Activated CD4-positive, alpha-beta T cell treated with anti-CD3 and anti-CD28 coated beads, Interleukin-2, amount 50 U/mL, for 4 hours (primary cell): ENCODE results near the gene LKAAEAR1.

Experiments used
- DNase-seq, 2 experiments: peaks; one replicate each; pipeline ENCODE4 v3.0.0-alpha.2; 2020

LKAAEAR1 gene

DNA sequence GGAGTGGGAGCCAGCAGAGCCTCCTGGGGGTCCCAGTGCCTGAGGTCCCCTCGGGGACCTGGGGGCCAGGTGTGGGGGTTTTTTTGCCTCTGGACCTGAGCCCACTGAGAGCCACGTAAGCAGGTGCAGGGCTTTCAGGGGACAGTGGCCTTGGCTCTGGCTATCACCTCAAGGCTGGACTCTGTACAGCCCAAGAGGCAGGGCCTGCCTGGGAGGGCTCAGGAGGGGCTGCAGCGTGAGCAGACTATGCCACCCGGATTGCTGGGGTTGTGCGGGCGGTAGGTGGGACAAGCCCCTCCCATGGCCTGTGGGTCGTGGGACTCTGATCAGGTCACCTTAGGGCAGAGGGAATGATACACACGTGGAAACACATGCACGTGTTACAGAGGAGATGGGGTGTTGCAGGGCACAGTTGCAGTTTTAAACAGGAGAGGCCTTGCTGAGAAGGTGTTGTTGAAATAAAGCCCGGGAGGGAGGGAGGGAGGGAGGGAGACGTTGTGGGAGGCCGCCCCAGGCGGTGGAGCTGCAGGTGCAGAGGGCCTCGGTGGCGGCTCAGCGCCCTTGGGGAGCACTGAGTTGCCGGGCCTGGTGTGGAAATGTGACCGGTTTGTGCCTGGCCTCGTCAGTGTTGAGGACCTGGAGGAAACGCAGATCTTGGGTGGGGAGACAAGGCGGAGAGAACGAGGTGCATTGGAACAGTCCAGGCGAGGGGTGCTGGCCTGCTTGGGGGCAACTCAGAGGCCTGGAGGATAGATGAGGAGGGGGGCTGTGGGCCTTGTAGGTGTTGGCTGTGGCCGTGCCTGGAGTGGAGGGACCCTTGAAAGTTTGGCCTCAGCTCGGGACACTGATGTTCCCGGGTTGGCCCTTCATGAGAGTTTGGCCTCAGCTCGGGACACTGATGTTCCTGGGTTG lies 18.9 kb downstream of the LKAAEAR1 start:
- no peak for DNase-seq

DNA sequence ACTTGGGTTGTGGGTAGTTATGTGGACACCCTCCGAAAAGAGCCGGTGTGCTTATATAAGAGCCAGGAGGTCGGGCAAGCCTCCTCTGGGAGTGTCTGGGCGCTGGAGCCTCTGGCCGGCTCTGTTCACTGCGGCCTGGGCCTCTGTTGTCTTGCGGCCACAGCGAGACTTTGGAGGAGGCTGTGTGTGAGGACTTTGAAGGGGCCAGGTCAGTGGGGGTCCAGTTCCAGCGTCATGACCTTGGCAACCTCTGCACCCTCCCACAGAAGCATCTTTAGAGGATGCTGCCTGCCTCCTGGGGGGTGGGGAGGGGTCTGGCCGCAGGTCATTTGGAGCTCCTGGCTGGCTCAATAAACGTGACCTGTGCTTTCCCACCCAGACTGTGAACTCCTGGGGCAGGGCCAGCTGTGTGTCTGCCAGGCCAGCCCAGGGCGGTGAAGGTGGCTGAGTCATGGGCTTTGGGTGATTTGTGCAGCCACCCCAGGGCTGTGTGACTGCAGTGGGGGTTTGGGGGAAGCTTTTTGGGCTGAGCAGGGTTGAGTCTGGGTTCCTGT lies 20.0 kb downstream of the LKAAEAR1 start:
- DNase-seq, result no peak

DNA sequence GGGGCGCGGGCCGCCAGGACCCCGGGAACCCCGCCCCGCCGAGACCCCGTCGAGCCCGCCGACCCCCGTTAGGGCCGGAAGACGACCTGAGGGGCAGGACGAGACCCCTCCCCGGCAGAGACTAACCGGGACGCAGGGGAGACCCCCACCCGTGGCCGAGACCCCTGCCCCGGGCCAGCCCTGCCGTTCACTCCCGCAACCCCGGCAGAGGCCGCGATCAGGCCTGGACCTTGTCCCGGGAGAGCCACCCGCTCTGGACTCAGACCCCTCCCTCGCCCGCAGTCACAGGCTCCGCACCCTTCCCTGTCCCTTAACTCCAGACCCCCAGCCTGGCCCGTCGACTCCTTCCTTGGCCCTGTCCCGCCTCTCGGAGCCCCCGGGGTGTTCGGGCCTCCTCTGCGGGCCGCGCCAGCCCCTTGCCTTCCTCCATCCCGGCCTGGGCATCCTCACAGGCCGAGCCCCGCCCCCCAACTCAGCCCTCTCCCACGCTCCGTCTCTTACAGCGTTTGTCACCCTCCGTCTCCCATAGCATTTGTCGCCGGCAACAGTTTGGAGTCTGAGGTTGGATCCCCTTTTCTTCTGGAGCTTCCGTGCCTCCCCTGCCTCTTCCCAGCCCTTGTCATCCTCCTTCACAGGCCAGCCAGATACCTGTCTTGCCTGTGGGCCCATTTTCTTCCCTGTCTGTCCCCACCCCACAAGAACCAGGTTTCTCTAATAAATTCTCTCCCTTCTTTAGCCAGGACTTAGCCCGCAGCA lies 20.6 kb downstream of the LKAAEAR1 start:
- peak in 1 of 2 experiments; percentile 34 for DNase-seq

DNA sequence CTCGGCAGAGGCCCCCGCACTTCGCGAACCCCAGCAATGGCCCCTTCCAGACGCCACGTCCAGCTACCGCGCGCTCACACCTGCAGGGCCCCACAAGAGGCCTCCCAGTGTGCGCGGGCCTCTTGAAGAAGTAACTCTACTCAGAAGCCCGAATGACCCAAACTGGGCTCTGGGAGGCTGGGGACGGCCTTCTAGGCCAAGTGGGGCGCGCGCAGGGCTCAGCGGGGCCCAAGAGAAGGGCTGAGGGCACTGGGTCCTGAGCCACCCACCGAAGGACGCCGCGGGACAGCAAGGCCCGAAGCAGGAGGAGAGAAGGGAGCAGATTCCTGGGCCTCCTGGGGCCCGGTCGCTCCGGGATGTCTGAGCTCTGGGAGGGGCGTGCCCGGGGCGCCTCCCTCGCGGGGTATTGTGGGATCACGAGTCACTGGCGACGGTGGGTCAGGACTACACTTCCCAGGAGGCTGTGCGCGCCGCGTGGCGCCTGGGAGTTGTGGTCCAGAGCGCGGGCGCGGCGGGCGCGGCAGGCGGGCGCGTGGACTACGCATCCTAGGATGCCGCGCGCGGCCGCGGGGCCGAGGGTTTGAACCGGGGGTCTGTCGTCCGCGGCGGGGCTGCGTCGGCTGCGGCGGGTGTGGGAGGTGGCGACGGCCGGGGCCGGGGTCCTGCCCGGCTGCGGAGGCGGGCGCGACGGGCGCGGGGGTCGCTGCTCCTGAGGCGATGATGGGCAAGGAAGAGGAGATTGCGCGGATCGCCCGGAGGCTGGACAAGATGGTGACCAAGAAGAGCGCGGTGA lies 21.4 kb downstream of the LKAAEAR1 start, which contains the start of gene TCEA2:
TSS of gene TCEA2 (plus strand) at position 603 of the 793 bp plus-strand sequence. CDS start at position 718, 115 bp downstream.
- DNase-seq, result peak; percentile 94 to 95

DNA sequence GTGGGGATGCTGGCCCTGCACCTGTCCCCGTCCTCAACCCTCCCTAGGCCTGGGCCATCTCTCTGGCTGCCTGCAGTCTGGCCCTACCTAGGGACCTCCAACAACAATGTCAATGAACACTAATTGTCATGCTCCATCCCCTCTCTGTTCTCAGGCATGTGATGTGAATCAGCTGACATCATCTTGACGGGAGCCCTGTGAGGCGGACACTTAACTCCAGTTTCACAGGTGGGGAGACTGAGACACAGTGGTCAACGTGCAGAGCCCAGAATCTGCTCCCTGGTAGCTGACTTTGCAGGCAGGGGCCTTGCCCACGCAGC lies 22.0 kb downstream of the LKAAEAR1 start:
- no peak for DNase-seq

DNA sequence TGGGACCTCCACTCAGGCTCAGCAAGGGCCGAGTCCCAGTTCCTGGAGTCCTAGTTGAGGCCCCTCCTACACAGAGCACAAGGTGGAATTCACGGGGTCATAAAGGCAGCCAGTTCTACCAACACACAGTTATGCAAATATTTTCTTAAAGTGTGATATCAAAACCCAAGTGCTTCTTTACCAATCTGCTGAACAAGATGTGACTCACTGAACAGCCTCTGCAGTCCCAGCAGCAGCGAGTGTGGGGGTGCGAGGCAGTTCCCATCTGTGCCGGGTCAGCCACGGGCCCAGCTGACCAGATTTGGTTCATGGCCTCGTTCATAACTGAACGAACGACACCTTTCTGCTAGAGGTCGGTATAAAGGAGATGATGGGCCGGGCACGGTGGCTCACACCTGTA lies 25.7 kb downstream of the LKAAEAR1 start:
- no peak for DNase-seq

DNA sequence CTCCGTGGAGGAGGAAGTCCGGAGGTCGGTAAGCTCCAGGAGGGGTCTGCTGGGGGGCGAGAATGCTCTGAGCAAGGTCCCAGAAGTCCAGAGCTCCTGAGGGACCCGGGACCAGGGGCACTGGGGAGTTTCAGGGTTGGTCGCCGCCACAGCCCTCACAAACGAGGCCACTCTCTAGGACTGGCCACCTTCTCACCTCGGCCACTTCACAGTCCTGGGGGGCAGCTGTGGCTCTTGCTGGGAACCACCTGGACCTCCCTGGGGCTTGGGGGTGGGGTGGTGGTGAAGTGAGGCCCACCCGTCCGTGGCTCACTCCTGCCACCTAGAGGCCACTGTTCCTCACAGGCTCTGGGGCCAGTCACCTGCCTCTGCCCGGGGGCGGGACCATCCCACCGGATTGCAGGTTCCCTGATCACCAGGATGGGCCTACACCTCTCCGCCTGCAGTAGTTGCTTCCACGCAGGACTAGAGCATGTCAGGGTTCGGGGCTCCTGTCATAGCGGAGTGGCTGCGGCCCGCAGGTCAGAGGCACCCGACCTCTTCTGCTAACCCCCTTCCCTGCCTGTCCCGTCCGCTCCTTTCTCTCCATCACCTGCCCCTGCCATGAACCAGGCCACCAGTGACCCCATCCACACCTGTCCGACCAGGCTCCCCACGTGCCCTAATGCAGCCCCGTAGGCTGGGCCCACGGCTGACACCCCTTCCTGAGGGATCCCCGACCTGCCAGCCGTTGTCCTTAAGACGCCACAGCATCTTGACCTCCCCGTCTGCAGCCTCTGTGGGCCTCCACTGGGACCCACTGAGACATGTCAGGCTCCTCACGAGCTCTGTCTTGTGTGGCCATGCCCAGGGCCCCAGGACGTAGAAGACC lies 26.3 kb downstream of the LKAAEAR1 start:
- peak; percentile 81 to 83 for DNase-seq

DNA sequence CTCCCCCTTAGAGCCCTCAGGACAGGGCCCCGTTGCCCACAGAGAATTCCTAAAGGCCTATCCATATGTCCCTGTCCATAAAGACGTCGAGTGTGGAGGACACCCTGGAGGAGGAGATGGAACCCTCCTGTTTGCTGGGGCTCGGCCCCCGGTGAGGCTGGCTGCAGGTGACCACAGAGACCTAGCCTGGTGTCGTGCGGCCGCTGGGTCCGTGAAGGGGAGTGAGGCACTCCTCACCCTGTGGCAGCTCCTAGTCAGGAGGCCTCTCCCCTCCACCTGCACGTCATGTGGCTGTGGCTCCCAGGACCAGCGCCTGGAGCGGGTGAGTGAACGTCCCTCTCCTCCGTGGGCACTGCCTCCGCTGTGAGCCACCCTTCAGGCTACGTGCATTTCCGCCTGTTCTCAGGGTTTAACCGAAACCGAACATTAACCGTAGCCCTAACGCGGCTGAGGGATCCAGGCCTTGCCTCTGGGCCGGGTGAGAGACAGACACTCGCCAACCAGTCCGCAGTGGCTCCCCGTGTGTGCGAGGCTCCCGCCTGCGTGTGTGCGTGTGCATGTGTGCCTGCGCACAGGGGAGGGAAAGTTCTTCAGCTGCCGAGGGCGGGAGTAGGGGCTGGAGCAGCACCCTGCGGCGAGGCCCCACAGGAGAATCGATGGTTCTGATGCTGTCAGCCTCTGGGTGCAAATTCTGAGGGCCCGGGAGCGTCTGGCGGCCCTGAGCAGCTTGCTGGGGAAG lies 27.1 kb downstream of the LKAAEAR1 start:
- DNase-seq, result no peak

DNA sequence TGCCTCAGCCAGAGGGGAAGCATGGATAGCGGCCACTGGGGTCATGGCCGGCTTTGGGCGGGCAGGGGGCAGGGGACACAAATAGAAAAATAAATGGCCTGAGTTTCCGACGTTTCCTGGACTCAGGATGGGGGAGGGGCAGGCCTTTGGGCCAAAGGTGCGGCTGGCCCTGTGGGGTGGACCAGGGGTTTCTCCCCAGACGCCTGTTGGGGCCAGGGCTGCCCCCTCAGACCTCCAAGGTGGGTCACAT lies 27.6 kb downstream of the LKAAEAR1 start:
- no peak for DNase-seq

DNA sequence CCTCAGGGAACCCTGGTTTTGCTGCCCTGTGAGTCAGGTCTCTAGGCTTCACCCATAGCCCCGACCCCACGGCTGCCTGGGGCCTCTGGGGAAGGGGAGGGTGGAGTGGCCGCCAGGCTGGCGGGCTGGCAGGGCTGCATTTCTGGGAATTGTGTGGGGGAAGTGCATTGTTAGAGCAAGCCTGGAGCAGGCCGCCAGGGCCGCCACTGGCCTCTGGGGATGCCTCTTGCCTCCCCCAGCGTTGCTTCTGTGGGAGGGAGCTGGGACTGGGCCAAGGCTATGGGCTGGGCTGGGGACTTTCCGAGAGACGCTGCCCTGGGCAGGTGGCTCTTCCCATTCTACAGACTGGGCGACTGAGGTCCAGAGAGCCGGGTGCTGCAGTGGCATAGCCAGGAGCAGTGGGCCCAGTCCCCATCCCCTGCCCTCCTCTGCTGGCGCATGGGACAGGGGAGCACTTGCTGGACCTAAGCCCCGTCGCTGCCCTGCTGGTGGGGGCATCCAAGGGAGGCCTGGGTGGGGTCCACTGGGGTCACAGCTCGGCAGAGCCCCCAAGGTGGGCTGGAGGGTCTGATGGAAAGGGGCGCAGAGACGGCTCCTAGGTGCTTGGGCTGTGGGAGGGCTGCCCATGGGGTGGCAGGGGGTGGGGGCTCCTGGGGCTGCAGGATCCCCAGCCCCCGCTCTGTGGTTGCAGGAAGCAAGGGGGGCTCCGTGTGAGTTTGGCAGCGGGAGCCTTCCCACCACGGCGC lies 28.1 kb downstream of the LKAAEAR1 start:
- no peak for DNase-seq

DNA sequence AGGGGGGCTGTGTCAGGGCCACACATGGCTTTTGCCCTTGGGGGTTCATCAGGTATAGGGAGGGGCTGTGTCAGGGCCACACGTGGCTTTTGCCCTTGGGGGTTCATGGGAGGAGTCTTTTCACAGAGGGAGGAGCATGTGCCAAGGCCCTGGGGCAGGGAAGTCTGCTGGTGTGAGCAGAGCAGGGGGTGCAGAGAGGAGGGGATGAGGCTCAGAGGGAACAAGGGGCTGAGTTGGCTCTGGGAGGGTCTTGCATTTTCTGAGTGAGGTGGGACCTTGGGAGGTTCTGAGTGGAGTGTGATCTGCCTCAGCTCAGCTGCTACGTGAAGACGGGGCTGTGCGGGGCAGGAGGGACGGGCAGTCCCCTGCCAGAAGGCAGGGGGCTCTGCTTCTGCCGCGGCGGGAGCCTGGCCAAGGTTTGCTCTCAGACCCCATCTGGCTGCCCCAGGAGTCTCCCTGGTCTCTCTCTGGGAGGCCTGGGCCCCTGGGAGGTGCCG lies 28.8 kb downstream of the LKAAEAR1 start:
- DNase-seq, result no peak

DNA sequence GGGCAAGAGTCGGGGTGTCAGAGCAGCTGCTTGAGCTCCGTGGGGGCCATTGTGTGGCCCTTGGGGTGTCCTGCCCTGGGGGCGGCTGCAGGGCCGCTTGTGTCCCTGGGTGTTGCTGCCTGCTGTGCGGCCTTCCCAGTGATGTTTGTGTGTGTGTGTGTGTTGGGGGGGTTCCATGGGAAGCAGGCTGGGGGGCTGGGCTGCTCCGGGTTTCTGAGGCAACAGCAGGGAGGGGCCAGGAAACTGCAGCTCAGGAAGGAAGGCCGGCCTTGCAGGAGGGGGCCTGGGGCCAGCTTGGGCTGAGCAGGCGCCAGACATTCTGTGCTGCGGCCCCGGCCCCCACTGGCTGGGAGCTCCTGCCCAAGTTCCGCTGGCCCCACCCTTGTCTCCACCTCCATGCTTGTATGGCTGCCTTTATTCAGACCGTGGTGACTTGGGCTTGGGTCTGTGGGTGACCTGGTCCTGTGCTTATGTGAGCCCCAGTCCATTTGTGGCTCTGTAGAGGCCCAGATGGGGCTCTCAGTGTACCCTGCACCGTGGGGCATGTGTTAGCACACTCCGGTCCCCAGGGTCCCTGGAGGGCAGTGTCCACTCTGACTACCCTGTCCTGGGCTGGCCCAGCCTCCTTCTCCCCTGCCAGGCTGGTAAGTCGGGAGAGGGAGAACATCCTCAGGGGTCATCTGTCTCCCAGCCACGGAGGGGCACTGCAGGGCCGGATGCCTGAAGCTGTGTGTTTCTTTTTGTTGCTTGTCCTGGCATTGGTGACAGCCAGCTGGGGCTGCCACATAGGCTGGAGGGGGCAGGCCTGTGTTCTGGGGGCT lies 30.1 kb downstream of the LKAAEAR1 start:
- no peak for DNase-seq

DNA sequence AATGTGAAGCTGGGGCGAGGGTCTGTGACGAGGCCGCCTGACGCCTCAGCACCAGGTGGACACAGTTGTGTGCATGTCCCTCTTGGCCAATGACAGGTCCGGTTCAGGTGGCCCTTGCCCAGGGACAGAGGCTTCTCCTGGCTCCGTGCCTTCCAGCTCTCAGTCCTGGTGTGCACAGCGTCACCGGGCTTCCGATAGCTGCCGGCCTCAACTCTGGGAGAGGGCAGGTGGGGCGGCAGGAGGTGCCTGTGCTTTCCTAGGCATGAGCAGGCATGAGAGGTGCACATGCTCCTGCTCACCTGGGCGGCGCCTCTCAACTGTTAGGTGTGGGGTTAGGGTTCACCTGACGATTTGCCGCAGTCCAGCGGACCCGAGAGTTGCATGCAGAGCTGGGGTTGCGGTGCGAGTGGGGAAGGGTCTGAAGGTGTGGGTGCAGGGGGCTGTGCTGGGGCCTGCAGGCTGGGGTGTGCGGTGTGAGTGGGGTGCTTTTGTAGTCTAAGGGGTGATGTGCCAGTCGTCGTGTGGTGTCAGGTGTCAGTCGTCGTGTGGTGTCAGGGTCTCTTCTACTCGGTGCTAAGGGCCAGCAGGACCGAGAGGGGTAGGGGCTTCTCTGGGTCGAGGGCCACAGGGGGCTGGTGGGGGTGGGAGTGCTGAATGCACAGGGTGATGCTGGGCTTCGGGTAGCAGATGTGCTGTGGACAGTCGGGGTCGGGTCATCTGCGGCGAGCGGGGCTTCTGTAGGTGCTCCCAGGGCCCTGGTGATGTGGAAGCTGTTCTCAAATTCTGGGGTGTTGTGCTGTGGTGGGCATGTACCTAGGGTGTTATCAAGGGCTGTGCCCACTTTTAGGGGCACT lies 31.0 kb downstream of the LKAAEAR1 start:
- DNase-seq, result no peak

DNA sequence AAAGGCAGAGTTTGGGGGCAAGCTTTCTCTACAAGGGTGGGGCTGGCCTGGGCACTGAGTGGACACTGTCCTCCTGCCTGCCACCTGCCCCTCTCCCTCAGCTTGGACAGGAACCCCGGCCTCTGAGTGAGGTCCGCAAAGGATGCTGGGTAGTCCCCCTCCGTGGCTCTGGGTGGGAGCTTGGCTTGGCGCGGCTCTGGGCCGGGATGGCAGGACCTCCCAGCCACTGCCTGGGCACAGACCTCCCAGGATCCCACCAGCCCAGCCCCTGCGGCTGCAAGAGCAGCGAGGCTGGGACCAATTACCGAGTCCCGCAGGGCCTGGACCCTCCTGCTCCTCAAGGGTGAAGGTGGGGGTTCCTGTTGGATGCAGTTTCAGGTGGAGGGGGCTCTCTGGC lies 31.9 kb downstream of the LKAAEAR1 start:
- no peak for DNase-seq

DNA sequence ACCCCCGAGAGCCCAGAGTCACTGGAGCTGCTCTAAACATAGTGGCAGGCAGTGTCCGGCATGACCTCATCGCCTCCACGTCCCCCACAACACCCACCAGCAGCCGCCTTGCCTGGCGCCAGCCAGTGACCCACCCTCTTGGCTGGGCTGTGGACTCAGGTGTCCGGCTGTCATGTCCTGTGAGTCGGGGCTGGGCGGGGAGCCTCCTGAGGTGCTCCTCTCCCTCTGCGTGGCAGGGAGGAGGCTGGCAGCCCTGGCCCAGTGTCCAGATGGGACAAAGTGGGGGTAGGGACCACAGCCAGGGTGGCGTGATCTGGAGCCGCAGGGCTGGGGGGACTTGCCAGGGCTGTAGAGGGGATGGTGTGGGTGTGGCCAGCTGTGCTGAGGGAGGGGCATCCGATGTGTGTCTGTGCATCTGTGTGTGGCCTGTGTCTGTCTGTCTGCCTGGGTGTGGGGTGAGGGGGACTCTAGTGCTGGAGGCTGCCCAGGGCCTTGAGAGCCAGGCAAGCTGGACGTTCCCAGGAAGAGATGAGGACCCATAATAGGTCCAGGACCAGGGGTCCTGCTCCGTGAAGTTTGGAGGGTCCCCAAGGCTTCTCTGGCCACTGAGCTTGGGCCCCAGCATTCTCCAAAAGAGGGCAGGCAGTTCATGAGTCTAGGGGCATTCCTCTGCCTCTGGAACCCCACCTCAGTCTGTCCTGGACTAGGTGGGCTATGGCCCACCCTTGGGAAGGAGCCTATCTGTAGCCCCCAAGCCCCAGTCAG lies 32.5 kb downstream of the LKAAEAR1 start:
- no peak for DNase-seq

DNA sequence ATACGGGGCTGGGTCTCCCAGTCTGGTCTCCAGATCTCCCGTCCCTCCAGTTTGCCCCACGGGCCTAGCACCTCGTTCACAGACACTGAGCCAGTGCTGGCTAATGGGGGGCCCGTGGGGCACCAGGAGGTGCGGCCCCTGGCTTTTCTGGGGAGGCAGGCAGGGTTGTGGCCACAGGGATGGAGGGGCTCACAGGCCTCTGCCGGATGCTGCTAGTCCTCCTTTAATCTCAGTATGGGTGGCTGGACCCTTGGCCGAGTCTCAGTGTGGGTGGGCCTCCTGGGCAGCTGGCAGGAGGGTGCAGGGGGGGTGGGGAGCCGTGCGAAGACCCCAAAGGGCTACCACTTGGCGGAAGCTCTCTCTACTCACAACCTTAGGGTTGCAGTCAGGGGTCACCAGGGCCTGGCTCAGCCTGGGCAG lies 33.2 kb downstream of the LKAAEAR1 start:
- DNase-seq, result no peak

DNA sequence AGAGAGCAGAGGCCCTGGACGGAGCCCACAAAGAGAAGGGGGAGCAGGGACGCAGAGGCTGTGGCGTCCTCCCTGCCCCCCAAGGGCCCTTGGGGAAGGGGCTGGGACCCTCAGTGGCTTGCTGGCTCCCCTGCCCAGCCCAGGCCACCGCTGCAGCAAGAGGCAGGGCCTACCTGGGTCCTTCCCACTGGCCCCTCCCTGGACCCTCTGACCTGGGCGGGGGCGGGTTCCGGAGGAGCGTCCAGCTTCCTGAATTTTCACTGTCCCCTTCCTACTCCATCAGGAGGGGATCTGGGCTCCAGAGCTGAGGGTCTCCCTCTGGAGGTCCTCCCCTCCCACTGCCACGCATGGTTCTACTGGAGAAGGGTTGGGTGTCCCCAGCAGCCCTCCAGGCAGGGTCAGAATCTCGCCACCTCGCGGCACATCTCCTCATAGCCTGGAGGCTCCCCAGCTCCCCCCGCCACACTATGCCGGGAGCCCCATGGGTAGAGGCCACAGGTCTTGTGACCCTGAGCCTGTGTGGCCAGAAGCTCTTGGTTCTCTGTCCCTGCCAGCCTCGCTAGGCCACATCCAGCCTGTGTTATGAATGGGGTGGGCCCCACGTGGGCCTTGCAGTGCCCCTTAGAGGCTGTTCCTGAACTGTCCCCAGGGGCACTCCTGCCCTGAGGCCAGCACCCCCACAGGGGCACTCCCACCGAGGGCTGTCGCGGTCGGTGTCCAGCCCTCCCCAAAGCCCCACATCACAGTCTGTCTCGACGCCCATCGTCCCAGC lies 33.8 kb downstream of the LKAAEAR1 start:
- no peak for DNase-seq
